GM13977 (cell line): ENCODE data around the gene MAU2.
"Not testable (repeated sequence)": the region's sequence is repeated elsewhere in the genome, so short reads cannot be mapped to it uniquely, and the experiment has no call there.

ENCODE experiments used
- DNase-seq: peaks from one replicate; pipeline ENCODE4 v3.0.0; 2012; ENCODE audit warnings: low spot score
- in situ Hi-C: fragments of 300-500 bp; cut with MboI; formaldehyde crosslinking; loops from one replicate; pipeline ENCODE4 v1.12.0; 2022; ENCODE audit warnings: low sequenced_read_pairs, low pct_unique_long_range_greater_than_20kb, mixed read lengths, inconsistent platforms; ENCODE audit not compliant: unreplicated experiment
- TF ChIP-seq, protein P1 (sequence below): IDR thresholded peaks from 2 replicates; pipeline ENCODE4 v1.5.1; 2012; ENCODE audit warnings: mild to moderate bottlenecking, control low read depth; ENCODE audit not compliant: insufficient read depth; ENCODE audit errors: extremely low read depth, missing control alignments

Gene MAU2

DNA sequence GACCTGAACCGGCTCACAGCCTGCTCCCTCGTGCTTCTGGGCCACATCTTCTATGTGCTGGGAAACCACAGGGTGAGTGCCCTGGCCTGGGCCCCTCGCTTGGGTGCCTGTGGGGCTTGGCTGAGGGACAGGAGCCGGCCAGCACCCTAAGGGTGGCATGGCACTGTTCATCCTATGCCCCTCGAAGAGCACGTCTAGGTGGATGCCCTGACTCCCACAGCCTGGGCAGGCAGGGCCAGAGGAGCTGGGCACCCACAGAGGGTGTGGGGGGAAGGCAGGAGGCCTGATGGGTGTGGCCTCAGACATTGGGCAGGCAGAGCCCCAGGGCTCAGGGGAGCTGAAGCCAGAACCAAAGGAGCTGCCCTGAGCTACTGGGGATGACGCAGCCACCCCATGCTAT lies 28.7 kb downstream of the MAU2 start:
- TF ChIP-seq, protein P1, sequence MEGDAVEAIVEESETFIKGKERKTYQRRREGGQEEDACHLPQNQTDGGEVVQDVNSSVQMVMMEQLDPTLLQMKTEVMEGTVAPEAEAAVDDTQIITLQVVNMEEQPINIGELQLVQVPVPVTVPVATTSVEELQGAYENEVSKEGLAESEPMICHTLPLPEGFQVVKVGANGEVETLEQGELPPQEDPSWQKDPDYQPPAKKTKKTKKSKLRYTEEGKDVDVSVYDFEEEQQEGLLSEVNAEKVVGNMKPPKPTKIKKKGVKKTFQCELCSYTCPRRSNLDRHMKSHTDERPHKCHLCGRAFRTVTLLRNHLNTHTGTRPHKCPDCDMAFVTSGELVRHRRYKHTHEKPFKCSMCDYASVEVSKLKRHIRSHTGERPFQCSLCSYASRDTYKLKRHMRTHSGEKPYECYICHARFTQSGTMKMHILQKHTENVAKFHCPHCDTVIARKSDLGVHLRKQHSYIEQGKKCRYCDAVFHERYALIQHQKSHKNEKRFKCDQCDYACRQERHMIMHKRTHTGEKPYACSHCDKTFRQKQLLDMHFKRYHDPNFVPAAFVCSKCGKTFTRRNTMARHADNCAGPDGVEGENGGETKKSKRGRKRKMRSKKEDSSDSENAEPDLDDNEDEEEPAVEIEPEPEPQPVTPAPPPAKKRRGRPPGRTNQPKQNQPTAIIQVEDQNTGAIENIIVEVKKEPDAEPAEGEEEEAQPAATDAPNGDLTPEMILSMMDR = no peak
- in situ Hi-C loops = no loop called here
- DNase-seq = no peak

DNA sequence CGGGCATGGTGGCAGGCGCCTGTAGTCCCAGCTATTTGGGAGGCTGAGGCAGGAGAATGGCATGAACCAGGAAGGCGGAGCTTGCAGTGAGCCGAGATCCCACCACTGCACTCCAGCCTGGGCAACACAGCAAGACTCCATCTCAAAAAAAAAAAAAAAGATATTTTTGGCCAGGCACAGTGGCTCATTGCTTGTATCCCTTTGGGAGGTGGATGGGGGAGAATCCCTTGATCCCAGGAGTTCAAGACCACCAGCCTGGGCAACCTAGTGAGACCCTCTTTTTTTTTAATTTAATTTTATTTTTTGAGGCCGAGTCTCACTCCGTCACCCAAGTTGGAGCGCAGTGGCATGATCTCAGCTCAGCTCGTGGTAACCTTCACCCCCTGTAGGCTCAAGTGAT lies 30.1 kb downstream of the MAU2 start:
- in situ Hi-C loops, DNase-seq: not testable (repeated sequence)

DNA sequence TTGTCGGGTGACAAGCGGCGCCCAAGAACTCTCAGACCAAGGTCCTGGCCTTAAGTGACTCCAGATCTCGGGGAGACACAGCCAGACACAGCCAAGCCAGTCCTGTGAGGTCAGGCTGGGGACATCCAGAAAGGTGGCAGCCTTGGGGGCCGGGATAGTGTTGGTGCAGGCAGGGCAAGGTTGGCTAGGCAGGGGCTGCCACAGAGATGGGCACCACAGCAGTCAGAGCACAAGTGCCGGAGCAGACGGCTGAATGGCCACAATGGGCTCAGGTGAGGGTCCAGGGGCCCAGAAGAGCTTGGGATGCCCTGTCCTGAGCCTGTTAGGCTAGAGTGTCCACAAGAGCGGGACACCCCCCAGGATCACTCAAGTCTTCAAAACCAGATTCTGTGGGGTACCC lies 32.2 kb downstream of the MAU2 start:
- in situ Hi-C loops = no loop called here
- DNase-seq = no peak
- TF ChIP-seq, protein P1 = no peak

DNA sequence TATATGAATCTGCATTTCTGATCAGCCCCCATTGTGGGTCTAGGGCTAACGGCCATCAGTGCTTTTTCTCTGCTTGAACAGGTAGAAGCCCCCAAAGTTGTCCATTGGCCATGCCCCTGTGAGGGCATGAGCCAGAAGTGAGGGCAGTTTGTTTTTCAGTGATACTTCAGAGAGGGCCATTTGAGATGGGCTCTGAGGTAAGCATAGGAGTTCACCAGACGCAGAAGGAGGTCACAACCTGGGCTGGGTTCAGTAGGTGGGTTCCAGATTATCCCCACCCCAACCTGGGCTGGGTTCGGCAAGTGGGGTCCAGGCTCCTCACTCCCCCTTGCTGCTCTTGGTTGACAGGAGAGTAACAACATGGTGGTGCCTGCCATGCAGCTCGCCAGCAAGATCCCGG lies 33.4 kb downstream of the MAU2 start:
- TF ChIP-seq, protein P1 = no peak
- in situ Hi-C loops = no loop called here
- DNase-seq = no peak

GRCh38 chr19:19354932-19355331 lies 34.3 kb downstream of the MAU2 start:
- in situ Hi-C loops = no loop called here
- TF ChIP-seq, protein P1 = no peak
- no peak for DNase-seq

DNA sequence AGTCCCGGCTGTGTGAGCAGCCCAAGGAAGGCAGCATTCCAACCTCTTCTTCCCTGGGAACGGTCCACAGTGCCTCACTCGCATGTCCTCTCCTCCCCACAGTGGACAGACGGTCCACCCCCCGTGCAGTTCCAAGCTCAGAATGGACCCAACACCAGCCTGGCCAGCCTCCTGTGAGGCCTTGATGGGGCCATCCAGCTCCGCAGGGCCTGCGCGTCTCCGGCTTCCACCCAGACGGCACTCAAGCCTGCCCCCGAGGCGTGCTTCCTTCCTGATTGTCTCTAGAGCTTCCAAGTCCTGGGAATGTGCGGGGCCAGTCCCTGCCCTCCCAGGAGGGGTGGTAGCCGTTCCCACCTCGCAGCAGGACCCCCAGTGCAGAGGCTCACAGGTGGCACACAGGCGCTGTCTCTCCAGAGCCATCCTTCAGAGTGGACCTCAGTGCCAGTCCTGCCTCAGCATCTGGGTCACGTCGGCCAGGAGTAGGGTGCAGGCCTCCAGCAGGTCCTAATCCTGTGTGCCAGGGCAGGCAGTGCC lies 35.0 kb downstream of the MAU2 start:
- no peak for DNase-seq
- TF ChIP-seq, protein P1 = no peak
- in situ Hi-C loops = no loop called here

- TF ChIP-seq, protein P1 = no peak
- in situ Hi-C loops = no loop called here
- no peak for DNase-seq
These were observed 35.9 kb downstream of the MAU2 start for GRCh38 chr19:19356500-19356899.
